ENCODE results near the gene HOXA3. TPM values are rescaled to one million over a fixed set of nuclear protein-coding genes. Genes with fewer than 3 reads are reported as not detected.

Gene HOXA3
- total and polyA plus RNA-seq, 2 of the 8 experiments (the other 6 are each of a cell fraction or from before 2014, with no cell fraction given): not detected

DNA sequence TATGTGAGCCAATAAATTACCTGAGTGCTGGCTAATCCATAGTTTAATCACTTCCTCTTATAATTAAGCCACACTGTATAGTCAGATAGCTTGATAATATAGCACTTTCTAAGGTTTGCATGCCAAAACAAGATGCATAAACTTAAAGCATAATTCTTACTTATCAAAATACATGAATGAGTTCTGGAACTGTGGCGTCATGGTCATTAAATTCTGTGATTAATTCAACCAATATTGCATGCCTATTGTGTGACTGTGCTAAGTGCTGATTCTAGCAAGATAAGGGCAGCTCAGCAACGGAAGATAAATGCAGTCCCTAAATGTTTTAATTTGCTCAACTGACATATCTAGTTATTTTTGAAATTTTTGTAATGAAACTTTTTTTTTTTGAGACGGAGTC is 86.2 kb downstream of the HOXA3 start (continued):
- TF ChIP-seq, protein P1, sequence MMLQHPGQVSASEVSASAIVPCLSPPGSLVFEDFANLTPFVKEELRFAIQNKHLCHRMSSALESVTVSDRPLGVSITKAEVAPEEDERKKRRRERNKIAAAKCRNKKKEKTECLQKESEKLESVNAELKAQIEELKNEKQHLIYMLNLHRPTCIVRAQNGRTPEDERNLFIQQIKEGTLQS (IDR thresholded peaks at IDR 0.05; ENCODE audit: insufficient read depth, low read depth, low read length): no peak
- TF ChIP-seq JUND (IDR thresholded peaks at IDR 0.05; ENCODE audit: low read length): no peak
- no peak for TF ChIP-seq SP2 (IDR thresholded peaks at IDR 0.05; ENCODE audit: low read length)
